HG02571 (cell line): Measurements from ENCODE around the gene NBR1.
A peak's percentile ranks its signal among the peaks of the same experiment; 100 is the strongest.
"Not testable (repeated sequence)": the region's sequence is repeated elsewhere in the genome, so short reads cannot be mapped to it uniquely, and the experiment has no call there.

Source experiments
- ATAC-seq: cut with Tn5 transposase; IDR thresholded peaks from one replicate; pipeline ENCODE4 v1.9.1; 2021; ENCODE audit warnings: mild to moderate bottlenecking, moderate library complexity; ENCODE audit not compliant: unreplicated experiment

NBR1 gene

DNA sequence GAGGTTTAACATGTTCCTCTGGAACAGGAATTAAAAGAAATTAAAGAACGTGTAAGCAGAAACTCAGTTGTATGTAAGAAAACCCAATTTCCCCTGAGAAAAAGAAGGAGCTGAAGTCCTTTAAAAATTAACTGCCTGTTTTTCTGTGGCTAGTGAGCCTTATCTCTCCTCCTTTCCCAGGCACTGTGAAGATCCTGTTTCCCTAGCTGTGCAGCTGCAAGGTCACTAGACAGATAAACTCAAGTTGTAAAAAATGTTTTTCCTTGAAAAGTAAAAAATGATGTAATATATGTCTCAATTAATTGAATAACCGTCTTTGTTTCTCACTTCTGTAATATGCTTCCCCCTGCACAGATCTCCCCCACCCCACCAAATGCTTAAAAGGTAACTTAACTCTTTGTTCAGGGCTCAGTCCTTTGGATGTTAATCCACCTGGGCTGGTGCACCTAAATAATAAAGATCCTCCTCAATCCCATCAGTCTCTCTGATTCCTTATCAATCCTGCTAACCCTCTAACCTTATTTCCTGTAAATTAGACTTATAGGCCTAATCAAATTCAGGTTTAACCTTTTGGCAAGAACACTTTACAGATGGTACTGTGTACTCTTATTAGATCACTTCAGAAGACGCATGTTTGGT, 17.7 kb upstream of the NBR1 start:
- ATAC-seq, result not testable (repeated sequence)

GRCh38 chr17:43155666-43156065, 15.3 kb upstream of the NBR1 start:
- no peak for ATAC-seq

DNA sequence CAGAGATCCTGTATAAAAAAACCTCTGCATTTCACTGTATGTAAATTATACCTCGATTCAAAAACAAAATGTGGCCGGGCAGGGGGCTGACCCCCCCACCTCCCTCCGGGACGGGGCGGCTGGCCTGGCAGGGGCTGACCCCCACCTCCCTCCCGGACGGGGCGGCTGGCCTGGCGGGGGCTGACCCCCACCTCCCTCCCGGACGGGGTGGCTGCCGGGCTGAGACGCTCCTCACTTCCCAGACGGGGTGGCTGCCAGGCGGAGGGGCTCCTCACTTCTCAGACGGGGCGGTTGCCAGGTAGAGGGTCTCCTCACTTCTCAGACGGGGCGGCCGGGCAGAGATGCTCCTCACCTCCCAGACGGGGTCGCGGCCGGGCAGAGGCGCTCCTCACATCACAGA, 11.8 kb upstream of the NBR1 start:
- not testable (repeated sequence) for ATAC-seq

GRCh38 chr17:43159957-43160356, 11.1 kb upstream of the NBR1 start:
- ATAC-seq, result not testable (repeated sequence)

DNA sequence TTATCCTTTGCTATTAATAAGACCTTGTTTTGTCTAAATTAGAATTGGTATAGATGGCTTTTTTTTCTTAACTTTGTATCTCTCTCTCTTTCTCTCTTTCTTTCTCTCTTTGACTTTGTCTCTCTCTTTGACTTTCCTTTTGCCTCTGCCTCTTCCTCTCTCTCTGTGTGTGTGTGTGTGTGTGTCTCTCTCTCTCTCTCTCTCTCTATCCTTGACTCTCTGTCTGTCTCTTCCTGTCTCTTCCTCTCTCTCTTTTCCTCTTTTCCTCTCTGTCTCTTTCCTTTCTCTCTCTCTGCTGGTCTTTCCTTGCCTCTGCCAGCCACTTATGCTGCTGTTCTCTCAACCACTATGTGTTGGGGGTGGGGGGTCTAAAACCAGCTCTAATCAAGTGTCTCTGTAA, 5.0 kb upstream of the NBR1 start:
- ATAC-seq, result not testable (repeated sequence)

DNA sequence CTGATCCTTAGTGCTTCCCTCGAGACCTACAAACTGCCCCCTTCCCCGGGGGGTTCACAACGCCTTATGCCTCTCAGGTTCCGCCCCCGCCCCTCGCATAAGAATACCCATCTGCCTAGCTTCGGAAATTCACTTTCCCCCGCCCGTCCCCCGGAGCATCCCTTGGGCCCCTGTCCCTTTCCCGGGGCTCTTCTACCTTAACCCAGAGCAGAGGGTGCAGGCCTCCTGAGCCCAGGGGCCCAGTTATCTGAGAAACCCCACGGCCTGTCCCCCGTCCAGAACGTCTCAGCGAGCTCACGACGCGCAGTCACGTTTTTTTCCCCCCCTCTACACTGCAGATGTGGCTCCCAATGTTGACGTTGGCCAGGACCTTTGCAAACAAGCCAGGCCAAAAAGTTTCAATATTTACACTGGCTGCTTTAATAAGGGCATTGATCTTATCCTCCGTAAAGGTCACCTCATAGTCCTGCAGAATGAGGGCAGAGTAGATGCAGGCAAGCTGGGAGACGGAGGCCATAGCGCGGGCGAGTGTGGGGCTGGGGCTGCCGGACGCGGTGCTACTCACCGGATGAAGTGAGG, 1.4 kb upstream of the NBR1 start:
- peak; percentile 18 for ATAC-seq

DNA sequence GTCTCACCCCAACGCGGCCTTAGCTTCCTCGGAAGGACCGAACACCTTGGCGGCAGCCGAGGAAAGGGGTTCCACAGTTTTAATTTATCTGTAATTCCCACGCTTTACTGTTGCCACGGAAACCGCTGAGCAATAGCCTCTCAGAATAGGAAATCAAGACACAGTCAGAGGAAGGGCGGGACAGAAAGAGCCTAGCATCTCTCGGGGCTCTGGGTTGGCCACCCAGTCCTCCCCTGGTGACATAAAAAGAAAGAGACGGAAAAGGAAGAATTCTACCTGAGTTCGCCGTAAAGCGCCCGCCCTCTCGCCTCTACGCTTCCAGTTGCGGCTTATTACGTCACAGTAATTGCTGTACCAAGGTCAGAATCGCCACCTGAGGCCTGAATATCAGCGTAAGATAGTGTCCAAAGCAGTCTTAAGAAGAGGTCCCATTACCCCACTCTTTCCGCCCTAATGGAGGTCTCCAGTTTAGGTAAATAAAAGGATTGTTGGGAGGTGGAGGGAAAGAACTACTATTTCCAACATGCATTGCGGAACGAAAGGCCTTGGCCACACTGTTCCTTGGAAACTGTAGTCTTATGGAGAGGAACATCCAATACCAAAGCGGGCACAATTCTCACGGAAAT, 761 bp upstream of the NBR1 start:
- ATAC-seq, result peak; percentile 68

GRCh38 chr17:43171586-43172487, 823 bp downstream of the NBR1 start:
- no peak for ATAC-seq

DNA sequence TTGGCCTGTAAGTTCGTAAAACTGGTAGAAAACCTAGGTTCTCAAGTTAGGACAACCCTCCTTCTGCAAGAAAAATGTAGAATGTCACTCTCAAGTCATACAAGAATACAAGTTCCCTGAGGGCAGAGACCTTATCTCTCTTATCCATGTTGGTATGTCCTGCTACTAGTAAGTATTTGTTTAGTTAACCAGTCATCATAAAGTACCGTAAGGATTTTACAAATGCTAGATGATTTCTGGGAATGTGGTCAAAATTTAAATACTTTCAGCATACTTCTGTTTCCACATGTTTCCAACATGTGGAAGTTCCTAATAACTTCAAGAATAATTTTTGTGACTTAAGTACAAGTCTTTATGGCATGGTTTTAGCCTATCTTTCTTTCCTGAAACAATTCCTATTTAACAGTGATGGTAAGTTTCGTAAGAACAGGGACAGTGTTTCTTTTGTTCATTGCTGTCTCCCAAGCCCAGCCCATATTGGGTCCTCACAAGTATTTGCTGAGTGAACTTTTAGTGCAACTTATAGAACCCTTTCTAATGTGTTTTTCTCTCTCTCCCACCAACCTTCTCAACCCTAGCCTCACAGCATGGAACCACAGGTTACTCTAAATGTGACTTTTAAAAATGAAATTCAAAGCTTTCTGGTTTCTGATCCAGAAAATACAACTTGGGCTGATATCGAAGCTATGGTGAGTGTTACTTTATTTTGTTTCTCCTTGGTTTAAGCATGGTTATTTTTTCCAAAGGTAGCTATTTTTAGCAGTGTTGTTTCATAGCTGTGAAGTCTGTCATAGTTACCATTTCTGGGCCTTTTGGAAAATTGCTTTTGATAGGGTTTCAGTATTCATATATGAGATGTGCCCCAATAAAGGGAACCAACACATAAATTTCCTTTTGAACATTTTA, 4.5 kb downstream of the NBR1 start:
- ATAC-seq, result no peak

DNA sequence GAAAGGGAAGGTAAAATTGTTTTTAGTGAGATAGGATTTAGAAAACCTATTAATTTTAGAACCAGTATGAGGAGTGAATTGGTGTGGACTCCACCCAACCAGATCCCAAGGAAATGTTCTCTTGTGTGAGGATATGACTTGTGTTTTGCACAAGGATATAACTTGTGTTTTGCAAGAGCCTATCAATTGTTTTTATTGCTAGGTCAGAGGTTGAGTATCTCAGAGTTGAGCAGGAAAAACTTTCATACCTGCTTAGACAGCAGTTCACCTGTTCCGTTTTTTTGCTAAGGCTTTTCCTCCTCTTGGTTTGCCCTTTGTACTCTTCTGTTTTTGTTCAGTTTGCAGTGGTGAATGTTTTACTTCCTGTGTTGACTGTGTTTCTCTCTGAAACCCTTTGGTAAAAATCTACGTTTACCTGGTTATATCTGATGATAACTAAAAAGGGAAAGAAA, 5.1 kb downstream of the NBR1 start:
- ATAC-seq, result no peak

- ATAC-seq, result no peak
Observed at GRCh38 chr17:43183921-43184320, 12.9 kb downstream of the NBR1 start.

- not testable (repeated sequence) for ATAC-seq
Observed at GRCh38 chr17:43186656-43187055, 15.6 kb downstream of the NBR1 start.

DNA sequence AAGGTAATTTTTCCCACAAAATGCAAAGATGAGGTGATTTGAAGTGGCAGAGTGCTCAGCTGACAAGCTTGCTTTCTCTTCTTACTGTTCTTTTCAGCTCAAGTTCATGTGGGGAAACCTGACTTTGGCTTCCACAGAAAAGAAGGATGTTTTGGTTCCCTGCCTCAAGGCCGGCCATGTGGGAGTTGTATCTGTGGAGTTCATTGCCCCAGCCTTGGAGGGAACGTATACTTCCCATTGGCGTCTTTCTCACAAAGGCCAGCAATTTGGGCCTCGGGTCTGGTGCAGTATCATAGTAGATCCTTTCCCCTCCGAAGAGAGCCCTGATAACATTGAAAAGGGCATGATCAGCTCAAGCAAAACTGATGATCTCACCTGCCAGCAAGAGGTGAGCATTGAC, 22.2 kb downstream of the NBR1 start:
- ATAC-seq, result no peak

- ATAC-seq, result no peak
Observed at GRCh38 chr17:43199633-43200032, 28.6 kb downstream of the NBR1 start.

- ATAC-seq, result no peak
Observed at GRCh38 chr17:43200127-43200526, 29.1 kb downstream of the NBR1 start.

DNA sequence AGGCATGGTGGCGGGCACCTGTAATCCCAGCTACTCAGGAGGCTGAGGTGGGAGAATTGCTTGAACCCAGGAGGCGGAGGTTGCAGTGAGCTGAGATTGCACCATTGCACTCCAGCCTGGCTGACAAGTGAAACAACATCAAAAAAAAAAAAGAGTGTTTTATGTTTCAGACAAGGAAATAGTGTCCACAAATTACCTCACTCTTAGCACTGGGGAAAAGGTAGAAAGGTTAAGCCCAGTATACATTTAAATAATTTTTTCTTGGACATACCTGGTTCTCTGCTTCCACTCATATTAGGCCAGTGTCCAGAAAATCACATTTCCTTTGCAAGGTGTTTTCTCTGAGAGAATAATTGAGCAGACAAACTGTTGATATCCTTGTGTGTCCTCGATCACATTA, 32.0 kb downstream of the NBR1 start:
- ATAC-seq, result not testable (repeated sequence)

GRCh38 chr17:43210576-43210975, 39.6 kb downstream of the NBR1 start:
- ATAC-seq, result no peak

GRCh38 chr17:43211123-43211479, 40.1 kb downstream of the NBR1 start:
- ATAC-seq, result no peak

DNA sequence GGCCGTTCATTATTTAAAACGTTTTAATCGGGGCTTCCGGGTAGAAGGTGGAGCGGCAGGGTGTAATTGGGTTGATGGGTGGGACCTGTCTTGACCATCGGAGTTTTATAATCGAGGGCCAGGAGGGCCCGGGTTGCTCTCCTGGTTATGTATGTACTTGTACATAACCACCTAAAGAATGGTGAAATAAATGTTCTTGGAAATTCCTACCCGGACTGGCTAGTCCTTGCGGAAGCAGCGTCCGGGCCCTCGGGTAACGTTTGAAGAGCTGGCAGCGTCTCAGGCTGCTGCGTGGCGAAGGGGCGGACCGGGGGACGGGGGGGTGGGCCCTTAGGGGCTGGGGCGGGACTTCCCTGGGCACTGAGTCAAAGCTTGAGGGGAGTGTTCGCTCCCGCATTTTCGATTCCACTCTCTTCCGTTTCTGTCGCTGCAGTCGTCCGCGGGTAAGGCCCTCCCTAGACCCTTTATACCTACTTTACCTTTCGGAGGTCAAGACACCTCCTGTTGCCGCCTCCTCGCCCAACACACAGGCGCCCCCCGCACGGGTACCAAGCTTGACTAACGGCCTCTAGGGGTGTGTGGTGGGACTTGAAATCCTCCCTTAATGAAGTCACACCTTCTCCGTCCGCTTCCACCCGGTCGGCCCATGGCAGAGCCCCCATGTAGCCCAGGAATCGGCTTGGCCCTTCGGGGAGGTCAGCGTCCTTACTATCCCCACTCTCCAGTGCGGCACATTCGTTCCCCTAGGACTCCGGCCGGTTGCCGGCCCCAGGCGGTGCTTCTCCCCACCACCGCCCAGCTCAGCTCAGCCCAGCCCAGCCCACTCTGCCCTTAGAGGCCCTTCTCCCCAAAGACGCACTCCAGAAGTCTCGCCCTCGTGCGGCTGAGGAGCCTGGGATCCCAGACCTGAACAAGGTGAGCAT, 40.7 kb downstream of the NBR1 start, which contains the start of gene TMEM106A:
Gene TMEM106A (plus strand): TSS at position 396 of the 923 bp plus-strand sequence. CDS start 1,167 bp downstream, outside the sequence.
- peak; percentile 69 for ATAC-seq
